Bronchial epithelial cell (primary cell): ENCODE measurements around the gene GNS. TPM values are rescaled to one million over a fixed set of nuclear protein-coding genes. Genes with fewer than 3 reads are reported as not detected.

ENCODE experiments used
- DNase-seq: peaks from one replicate; pipeline ENCODE4 v3.0.0-alpha.2; 2010; ENCODE audit warnings: low read depth
- FAIRE-seq: peaks from 2 replicates; lab custom pipeline; 2011; peaks lifted over from hg19 to GRCh38; lab: Jason Lieb, UNC
- H3K27me3 ChIP-seq: 2 replicates; pipeline ENCODE4 v1.5.1; 2011; ENCODE audit warnings: low read length; ENCODE audit not compliant: control insufficient read depth, insufficient read depth
- H3K36me3 ChIP-seq: 2 replicates; pipeline ENCODE4 v1.5.1; 2011; ENCODE audit warnings: low read length; ENCODE audit not compliant: control insufficient read depth, insufficient read depth
- H3K4me3 ChIP-seq: 2 replicates; pipeline ENCODE4 v1.5.1; 2011; ENCODE audit warnings: mild to moderate bottlenecking, low read depth, low read length, control low read depth
- CTCF ChIP-seq: IDR thresholded peaks from 2 replicates; pipeline ENCODE4 v1.5.1; 2011; ENCODE audit warnings: mild to moderate bottlenecking, moderate library complexity, low read length, control low read depth, inconsistent platforms; ENCODE audit not compliant: insufficient read depth, severe bottlenecking
- total RNA-seq: library from RNA; depleted of rRNA; stranded (reverse); fragments of >200 nt; gene quantifications from 2 replicates; pipeline ENCODE4 v1.2.1, GENCODE V29; 2014

Gene GNS
- total RNA-seq, 1 donor from 2014 or later: 99.0 TPM

- FAIRE-seq (no peak), DNase-seq (no peak)
- H3K36me3 ChIP-seq: no peaks in the 10 kb centered on the region
- no peak overlapping the region for H3K4me3 ChIP-seq
- H3K27me3 ChIP-seq: no peaks in the 10 kb centered on the region
- TF ChIP-seq CTCF: no peak
Observed at GRCh38 chr12:64793610-64794009, 34.4 kb upstream of the GNS start.

DNA sequence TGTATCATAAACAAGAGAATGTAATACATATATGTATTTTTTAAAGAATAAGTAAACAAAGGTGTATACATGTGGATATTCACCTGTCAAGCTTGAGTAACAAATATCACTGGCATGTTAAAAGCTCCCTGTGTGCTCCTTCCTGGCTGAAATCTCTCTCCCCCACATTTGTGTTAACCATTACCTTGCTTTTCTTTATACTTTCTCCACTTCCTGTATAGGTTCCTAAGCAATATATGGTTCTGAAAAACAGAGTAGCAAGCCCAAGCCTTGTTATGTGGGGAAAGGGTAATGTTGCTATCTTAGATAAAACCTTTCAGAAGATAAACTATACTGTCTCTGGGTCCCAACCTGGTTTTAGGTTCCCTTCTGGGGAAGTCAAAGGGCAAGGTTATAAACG is 32.9 kb upstream of the GNS start:
- no peak for TF ChIP-seq CTCF
- FAIRE-seq (no peak), DNase-seq (no peak)
- H3K27me3 ChIP-seq: no peaks in the 10 kb centered on the region
- H3K4me3 ChIP-seq: no peak overlapping the region
- no peaks in the 10 kb centered on the region for H3K36me3 ChIP-seq

- FAIRE-seq (no peak), DNase-seq (no peak)
- no peak for TF ChIP-seq CTCF
- no peak overlapping the region for H3K4me3 ChIP-seq
- no peaks in the 10 kb centered on the region for H3K27me3 ChIP-seq
- H3K36me3 ChIP-seq: no peaks in the 10 kb centered on the region
Observed at GRCh38 chr12:64791036-64791435, 31.8 kb upstream of the GNS start.

GRCh38 chr12:64790166-64790565 is 31.0 kb upstream of the GNS start:
- no peak overlapping the region for H3K4me3 ChIP-seq
- no peak for TF ChIP-seq CTCF
- H3K36me3 ChIP-seq: no peaks in the 10 kb centered on the region
- FAIRE-seq (no peak), DNase-seq (no peak)
- no peaks in the 10 kb centered on the region for H3K27me3 ChIP-seq

GRCh38 chr12:64785838-64786237 is 26.6 kb upstream of the GNS start:
- Histone ChIP-seq H3K4me3 (no peak overlapping the region), H3K36me3 (no peaks in the 10 kb centered on the region), H3K27me3 (peaks cover 5% of the 10 kb centered on the region)
- no peak for TF ChIP-seq CTCF
- no peak for FAIRE-seq
- no peak for DNase-seq

DNA sequence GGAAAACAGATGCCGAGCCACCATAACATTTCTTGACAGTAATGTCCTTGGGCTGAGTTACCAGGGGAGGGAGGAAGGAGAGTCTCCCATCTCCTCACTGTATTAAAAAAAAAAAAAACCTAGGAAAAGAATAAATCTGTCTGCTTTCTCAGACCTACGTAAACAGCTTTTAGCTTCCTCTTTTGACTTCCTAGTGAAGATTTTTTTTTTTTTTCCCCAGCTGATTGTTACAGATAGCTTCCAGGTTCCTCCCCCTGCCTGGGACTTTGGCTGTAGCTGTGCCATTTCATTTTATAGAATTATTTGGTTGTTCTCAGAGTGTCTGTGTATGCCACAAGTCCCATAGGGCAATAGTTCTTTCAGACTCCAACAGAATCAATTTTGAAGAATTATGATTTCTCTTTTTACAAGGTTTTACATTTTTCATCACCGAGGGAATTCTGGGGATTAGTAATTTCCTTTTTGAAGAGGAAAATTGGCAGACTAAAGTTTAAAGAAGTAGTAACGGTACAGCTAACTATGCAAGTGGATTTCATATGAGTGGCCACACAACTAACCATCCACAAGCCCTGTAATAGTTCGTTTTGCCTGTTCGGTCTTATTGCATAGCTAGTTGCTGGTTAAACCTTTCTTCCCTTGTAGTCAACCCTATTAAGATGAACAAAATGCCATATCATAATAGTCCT is 23.1 kb upstream of the GNS start:
- TF ChIP-seq CTCF: no peak
- Histone ChIP-seq H3K36me3 (no peaks in the 10 kb centered on the region), H3K4me3 (no peak overlapping the region), H3K27me3 (peaks cover 5% of the 10 kb centered on the region)
- no peak for DNase-seq
- no peak for FAIRE-seq
